HepG2 (cell line): ENCODE data around the gene AIMP2. TPM values are rescaled to one million over a fixed set of nuclear protein-coding genes. Genes with fewer than 3 reads are reported as not detected.
A peak's percentile ranks its signal among the peaks of the same experiment; 100 is the strongest.
"Not testable (repeated sequence)": the region's sequence is repeated elsewhere in the genome, so short reads cannot be mapped to it uniquely, and the experiment has no call there.

ENCODE experiments used
- ATAC-seq: fragments of 200-7000 bp; cut with Tn5 transposase; 3 replicates; pipeline ENCODE4 v1.9.1; 2020; ENCODE audit warnings: mild to moderate bottlenecking, moderate library complexity
- BruUV-seq: library from RNA; stranded (reverse); fragments of 400-500 nt; replicated peaks from 2 replicates; lab custom pipeline; 2021; lab: Mats Ljungman, UMichigan
- CTCF ChIA-PET: fragments of 300-600 bp; formaldehyde crosslinking; extraction: SDS; loops from one replicate; lab custom pipeline; 2021; ENCODE audit warnings: low total read pairs, inconsistent platforms, low intra/inter-chr PET ratio; lab: Yijun Ruan, JAX
- POLR2A ChIA-PET: fragments of 350-600 bp; sonication (Branson Sonifier 250); formaldehyde crosslinking; loops from one replicate; lab custom pipeline; 2020; ENCODE audit warnings: antibody characterized with exemption, inconsistent platforms; lab: Yijun Ruan, JAX
- DNase-seq: peaks from one replicate; pipeline ENCODE4 v3.0.0-alpha.2; 2015; ENCODE audit warnings: low spot score
- FAIRE-seq: peaks from 3 replicates; lab custom pipeline; 2011; peaks lifted over from hg19 to GRCh38; lab: Jason Lieb, UNC
- H2AFZ ChIP-seq: one replicate; pipeline ENCODE4 v1.6.1; 2011; ENCODE audit warnings: low read length, inconsistent platforms
- H3K27ac ChIP-seq: fragments of 300-600 bp; 3 replicates; pipeline ENCODE4 v1.8.0; 2011; ENCODE audit warnings: mixed run types, mild to moderate bottlenecking, mixed read lengths, low read length, inconsistent platforms; ENCODE audit not compliant: insufficient read depth; ENCODE audit errors: extremely low read length
- H3K27me3 ChIP-seq, 2 experiments: fragments of 200-600 bp in 1 of 2; 2 replicates in 1 of 2; 3 replicates in 1 of 2; pipeline versions ENCODE4 v1.6.0 to v1.8.0; 2011; ENCODE audit warnings: low read length in 2 of 2, mild to moderate bottlenecking in 2 of 2, moderate library complexity in 2 of 2, inconsistent platforms in 1 of 2; ENCODE audit not compliant: insufficient read depth in 2 of 2, control insufficient read depth in 1 of 2
- H3K36me3 ChIP-seq, 2 experiments: fragments of 200-600 bp in 1 of 2; replicated peaks in 1 of 2; 2 replicates in 1 of 2; 3 replicates in 1 of 2; pipeline versions ENCODE4 v1.5.1 to v1.8.0; 2011; ENCODE audit warnings: low read length in 2 of 2, inconsistent platforms in 1 of 2; ENCODE audit not compliant: insufficient read depth in 2 of 2, control insufficient read depth in 1 of 2
- H3K4me1 ChIP-seq: 2 replicates; pipeline ENCODE4 v1.5.1; 2012; ENCODE audit warnings: low read length, inconsistent platforms; ENCODE audit not compliant: insufficient read depth
- H3K4me2 ChIP-seq: 2 replicates; pipeline ENCODE4 v1.6.0; 2011; ENCODE audit warnings: low read depth, low read length, inconsistent platforms
- H3K4me3 ChIP-seq, 3 experiments: fragments of 200-600 bp in 1 of 3; sonication (generic), shearing (Covaris generic) in 1 of 3; replicated peaks in 1 of 3; 2 replicates each; pipeline ENCODE4 v1.5.1; 2011 to 2016; ENCODE audit warnings: low read length in 3 of 3, inconsistent platforms in 2 of 3, low read depth in 2 of 3, mild to moderate bottlenecking in 2 of 3, control low read depth in 1 of 3, mixed read lengths in 1 of 3; ENCODE audit not compliant: insufficient read depth in 1 of 3
- H3K79me2 ChIP-seq: one replicate; pipeline ENCODE4 v1.6.1; 2011; ENCODE audit warnings: low read length, inconsistent platforms; ENCODE audit not compliant: insufficient read depth
- H3K9ac ChIP-seq: 2 replicates; pipeline ENCODE4 v1.6.0; 2011; ENCODE audit warnings: mild to moderate bottlenecking, low read depth, low read length, inconsistent platforms; ENCODE audit not compliant: insufficient read depth
- H3K9me3 ChIP-seq: 2 replicates; pipeline ENCODE4 v1.5.1; 2012; ENCODE audit warnings: mild to moderate bottlenecking, low read length
- H4K20me1 ChIP-seq: 2 replicates; pipeline ENCODE4 v1.6.0; 2011; ENCODE audit warnings: inconsistent platforms, mild to moderate bottlenecking, low read length, moderate library complexity; ENCODE audit not compliant: insufficient read depth
- RERE ChIP-seq: IDR thresholded peaks from 2 replicates; pipeline ENCODE4 v1.6.1; 2016; ENCODE audit warnings: low read depth, missing genetic modification reagents, missing compliant biosample characterization
- STAT5B ChIP-seq: sonication (generic); formaldehyde crosslinking; IDR thresholded peaks from 2 replicates; pipeline ENCODE4 v1.4.0; 2020; ENCODE audit warnings: missing genetic modification reagents
- ZNF383 ChIP-seq: sonication (generic); formaldehyde crosslinking; IDR thresholded peaks from 2 replicates; pipeline ENCODE4 v1.4.0; 2020; ENCODE audit warnings: missing genetic modification reagents, mild to moderate bottlenecking, borderline replicate concordance
- WGBS: methylation state at CpG from one replicate; pipeline ENCODE4 v1.1.6; 2017; ENCODE audit warnings: low lambda C conversion rate; 5-methylcytosine and 5-hydroxymethylcytosine counted together
- in situ Hi-C: cut with HindIII; loops from 2 replicates; pipeline ENCODE4 v1.10.0; 2017; ENCODE audit warnings: low pct_unique_long_range_greater_than_20kb; ENCODE audit not compliant: extremely low pct_ligation_motif_present
- intact Hi-C: fragments of 100-400 bp; cut with micrococcal nuclease; formaldehyde crosslinking; loops from one replicate; pipeline ENCODE4 v1.10.0; 2022; ENCODE audit not compliant: unreplicated experiment
- polyA plus RNA-seq, 8 experiments: library from polyadenylated mRNA; depleted of rRNA in 3 of 8; stranded (reverse) in 7 of 8; unstranded in 1 of 8; fragments of >200 nt; fragmentation: Illumina TruSeq in 4 of 8; extraction: Trizol in 4 of 8; gene quantifications; 2 replicates each; pipeline versions ENCODE4 v1.2.1 to v1.2.3, GENCODE V29; 2011 to 2016; ENCODE audit warnings: low read depth in 4 of 8, missing spikeins in 1 of 8, mixed read lengths in 1 of 8; ENCODE audit not compliant: insufficient read depth in 1 of 8
- total RNA-seq, 5 experiments: library from RNA; depleted of rRNA; stranded (reverse); fragments of >200 nt; fragmentation: Illumina TruSeq; extraction: Trizol; gene quantifications; 2 replicates each; pipeline ENCODE4 v1.2.3, GENCODE V29; 2016; ENCODE audit warnings: low read depth in 1 of 5

The AIMP2 gene
- total and polyA plus RNA-seq, 2 of the 13 experiments (the other 11 are each of a cell fraction or from before 2014, with no cell fraction given) = 38.2 to 84.9 TPM

- TF ChIP-seq RERE (CRISPR knock-in tag) (no peak), ZNF383 (CRISPR knock-in tag) (peak; percentile 96; the same call in 1 of the 2 replicates), STAT5B (CRISPR knock-in tag) (0 out of 2 replicates have a peak, but pooled peaks have one; percentile 90)
- TF ChIP-seq, all 625 proteins: peak for 522
Measured at GRCh38 chr7:6008668-6009611, at the start of gene AIMP2, which contains the start of gene PMS2 (continued).

GRCh38 chr7:5963205-5963604 is 45.9 kb upstream of the AIMP2 start:
- POLR2A ChIA-PET, intact Hi-C loops, BruUV-seq, H3K27ac ChIP-seq, H3K4me3 ChIP-seq, H3K27me3 ChIP-seq, DNase-seq, H4K20me1 ChIP-seq, H2AFZ ChIP-seq, H3K4me1 ChIP-seq, H3K36me3 ChIP-seq, CTCF ChIA-PET, H3K9me3 ChIP-seq, in situ Hi-C loops, H3K4me2 ChIP-seq, ATAC-seq, H3K9ac ChIP-seq, H3K79me2 ChIP-seq: not testable (repeated sequence)
- peak; percentile 59 for FAIRE-seq
- WGBS = 25% methylated on average over 2 of the region's 13 CpGs
